ENCODE results near the gene GPC2.
A peak's percentile ranks its signal among the peaks of the same experiment; 100 is the strongest.
"Not testable (repeated sequence)": the region's sequence is repeated elsewhere in the genome, so short reads cannot be mapped to it uniquely, and the experiment has no call there.

The GPC2 gene

DNA sequence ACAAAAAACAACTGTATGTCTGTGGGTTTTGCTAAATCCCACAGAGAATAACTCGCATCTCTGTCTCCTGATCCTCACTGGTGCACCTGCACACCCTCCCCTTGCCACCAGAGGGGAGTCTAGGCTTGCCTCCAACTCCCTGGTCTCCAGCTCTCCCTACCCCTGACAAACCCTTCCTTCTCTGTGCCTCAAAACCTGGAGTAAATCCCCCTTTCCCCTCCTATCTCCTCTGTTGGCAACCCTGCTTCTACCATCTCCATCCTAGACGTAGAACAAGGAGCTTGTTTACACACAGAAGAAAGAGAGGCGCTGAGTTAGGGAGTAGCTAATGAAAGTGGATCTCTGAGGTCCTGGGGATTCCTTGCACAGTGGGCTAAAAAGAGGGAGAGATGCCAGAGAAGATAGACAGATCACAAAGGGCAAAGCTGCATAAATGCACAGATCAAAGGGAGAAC lies 44.5 kb downstream of the GPC2 start:
- no peaks in the 10 kb centered on the region for H3K27me3 ChIP-seq (replicated peaks)
- H3K27ac ChIP-seq = no peak overlapping the region
- peak; percentile 49 for DNase-seq
- H3K36me3 ChIP-seq (replicated peaks) = no peaks in the 10 kb centered on the region
- in situ Hi-C loops (cut with HindIII; ENCODE audit: low pct_ligation_motif_present, low sequenced_read_pairs) = no loop called here
- H3K4me3 ChIP-seq (ENCODE audit: low read depth, low read length) = no peak overlapping the region
- TF ChIP-seq, protein P1, sequence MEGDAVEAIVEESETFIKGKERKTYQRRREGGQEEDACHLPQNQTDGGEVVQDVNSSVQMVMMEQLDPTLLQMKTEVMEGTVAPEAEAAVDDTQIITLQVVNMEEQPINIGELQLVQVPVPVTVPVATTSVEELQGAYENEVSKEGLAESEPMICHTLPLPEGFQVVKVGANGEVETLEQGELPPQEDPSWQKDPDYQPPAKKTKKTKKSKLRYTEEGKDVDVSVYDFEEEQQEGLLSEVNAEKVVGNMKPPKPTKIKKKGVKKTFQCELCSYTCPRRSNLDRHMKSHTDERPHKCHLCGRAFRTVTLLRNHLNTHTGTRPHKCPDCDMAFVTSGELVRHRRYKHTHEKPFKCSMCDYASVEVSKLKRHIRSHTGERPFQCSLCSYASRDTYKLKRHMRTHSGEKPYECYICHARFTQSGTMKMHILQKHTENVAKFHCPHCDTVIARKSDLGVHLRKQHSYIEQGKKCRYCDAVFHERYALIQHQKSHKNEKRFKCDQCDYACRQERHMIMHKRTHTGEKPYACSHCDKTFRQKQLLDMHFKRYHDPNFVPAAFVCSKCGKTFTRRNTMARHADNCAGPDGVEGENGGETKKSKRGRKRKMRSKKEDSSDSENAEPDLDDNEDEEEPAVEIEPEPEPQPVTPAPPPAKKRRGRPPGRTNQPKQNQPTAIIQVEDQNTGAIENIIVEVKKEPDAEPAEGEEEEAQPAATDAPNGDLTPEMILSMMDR (IDR thresholded peaks at IDR 0.05; ENCODE audit: low read depth, low read length, missing control alignments) = peak; percentile 95

DNA sequence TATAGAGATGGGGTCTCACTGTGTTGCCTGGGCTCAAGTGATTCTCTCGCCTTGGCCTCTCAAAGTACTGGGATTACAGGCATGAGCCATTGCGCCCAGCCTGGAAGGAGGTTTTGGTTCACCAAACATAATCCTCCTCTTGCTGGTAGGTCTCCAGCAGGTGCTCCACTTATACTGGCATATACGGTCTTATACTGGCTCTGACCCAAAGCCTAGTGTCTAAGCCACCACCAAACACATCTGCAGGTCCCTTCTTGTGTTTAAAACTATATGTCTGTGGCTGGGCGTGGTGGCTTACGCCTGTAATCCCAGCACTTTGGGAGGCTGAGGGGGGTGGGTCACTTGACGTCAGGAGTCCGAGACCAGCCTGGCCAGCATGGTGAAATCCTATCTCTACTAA lies 45.1 kb downstream of the GPC2 start:
- H3K4me3 ChIP-seq (ENCODE audit: low read depth, low read length) = no peak overlapping the region
- in situ Hi-C loops (cut with HindIII; ENCODE audit: low pct_ligation_motif_present, low sequenced_read_pairs) = no loop called here
- TF ChIP-seq, protein P1 (IDR thresholded peaks at IDR 0.05; ENCODE audit: low read depth, low read length, missing control alignments) = no peak
- DNase-seq = no peak
- no peak overlapping the region for H3K27ac ChIP-seq
- H3K36me3 ChIP-seq (replicated peaks) = no peaks in the 10 kb centered on the region
- no peaks in the 10 kb centered on the region for H3K27me3 ChIP-seq (replicated peaks)

DNA sequence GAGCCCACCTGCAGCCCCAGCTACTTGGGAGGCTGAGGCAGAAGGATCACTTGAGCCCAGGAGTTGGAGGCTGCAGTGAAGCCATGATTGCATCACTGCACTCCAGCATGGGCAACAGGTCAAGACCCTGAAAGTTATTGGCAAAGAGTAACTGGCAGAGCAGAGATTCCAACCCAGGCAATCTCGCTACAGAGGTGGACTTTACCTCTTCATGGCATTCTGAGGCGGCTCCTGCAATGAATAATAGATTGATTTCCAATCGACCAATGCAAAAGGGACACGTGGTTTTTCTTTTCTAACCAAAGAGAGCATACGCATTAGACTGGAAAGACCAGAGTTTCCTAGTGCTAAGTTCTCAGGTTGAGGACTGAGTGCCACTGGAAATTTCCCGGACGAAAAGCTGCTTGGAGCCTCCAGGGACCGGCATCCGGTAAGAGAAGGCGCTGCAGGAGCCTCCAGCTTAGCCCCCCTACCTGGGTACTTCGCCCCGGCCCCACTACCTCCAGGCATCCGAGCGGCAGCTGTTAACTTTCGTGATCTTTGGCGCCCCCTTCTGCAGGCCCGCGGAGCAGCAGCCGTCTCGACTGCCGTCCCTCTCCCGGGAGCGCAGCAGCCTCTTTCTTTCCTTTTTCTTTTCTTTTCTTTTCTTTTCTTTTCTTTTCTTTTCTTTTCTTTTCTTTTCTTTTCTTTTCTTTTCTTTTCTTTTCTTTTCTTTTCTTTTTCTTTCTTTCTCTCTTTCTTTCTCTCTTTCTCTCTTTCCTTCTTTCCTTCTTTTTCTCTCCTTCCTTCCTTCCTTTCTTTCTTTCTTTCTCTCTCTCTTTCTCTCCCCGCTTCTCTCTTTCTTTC lies 46.4 kb downstream of the GPC2 start:
- H3K36me3 ChIP-seq (replicated peaks) = no peaks in the 10 kb centered on the region
- no peaks in the 10 kb centered on the region for H3K27me3 ChIP-seq (replicated peaks)
- peak; percentile 59 for DNase-seq
- TF ChIP-seq, protein P1 (IDR thresholded peaks at IDR 0.05; ENCODE audit: low read depth, low read length, missing control alignments) = peak; percentile 85
- no peak overlapping the region for H3K27ac ChIP-seq
- in situ Hi-C loops (cut with HindIII; ENCODE audit: low pct_ligation_motif_present, low sequenced_read_pairs) = no loop called here
- no peak overlapping the region for H3K4me3 ChIP-seq (ENCODE audit: low read depth, low read length)

DNA sequence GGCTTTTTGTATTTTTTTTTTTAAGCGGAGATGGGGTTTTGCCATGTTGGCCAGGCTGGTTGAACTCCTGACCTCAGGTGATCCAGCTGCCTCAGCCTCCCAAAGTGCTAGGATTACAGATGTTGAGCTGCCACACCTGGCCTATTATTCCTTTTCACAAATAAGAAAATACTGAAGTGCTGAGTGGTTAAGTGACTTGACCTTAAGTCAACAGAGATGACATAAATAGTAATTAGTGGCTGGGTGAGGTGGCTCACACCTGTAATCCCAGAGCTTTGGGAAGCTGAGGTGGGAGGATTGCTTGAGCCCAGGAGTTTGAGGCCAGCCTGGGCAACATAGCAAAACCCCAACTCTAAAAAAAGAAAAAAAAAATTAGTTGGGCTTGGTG lies 47.0 kb downstream of the GPC2 start:
- H3K4me3 ChIP-seq (ENCODE audit: low read depth, low read length); H3K36me3 ChIP-seq (replicated peaks); DNase-seq; H3K27me3 ChIP-seq (replicated peaks); in situ Hi-C loops (cut with HindIII; ENCODE audit: low pct_ligation_motif_present, low sequenced_read_pairs); H3K27ac ChIP-seq: not testable (repeated sequence)

DNA sequence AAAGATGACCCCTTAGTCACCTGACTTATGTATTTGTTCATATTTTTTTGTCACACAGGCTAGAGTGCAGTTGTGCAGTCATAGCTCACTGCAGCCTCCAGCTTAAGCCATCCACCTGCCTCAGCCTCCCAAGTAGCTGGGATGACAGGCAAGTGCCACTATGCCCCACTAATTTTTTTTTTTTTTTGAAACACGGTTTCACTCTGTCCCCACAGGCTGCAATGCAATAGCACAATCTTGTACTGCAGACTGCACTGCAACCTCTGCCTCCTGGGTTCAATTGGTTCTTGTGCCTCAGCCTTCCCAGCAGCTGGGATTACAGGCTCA lies 48.6 kb downstream of the GPC2 start:
- TF ChIP-seq, protein P1 (IDR thresholded peaks at IDR 0.05; ENCODE audit: low read depth, low read length, missing control alignments) = no peak
- no peaks in the 10 kb centered on the region for H3K36me3 ChIP-seq (replicated peaks)
- in situ Hi-C loops (cut with HindIII; ENCODE audit: low pct_ligation_motif_present, low sequenced_read_pairs) = no loop called here
- no peak overlapping the region for H3K4me3 ChIP-seq (ENCODE audit: low read depth, low read length)
- H3K27ac ChIP-seq = no peak overlapping the region
- DNase-seq = no peak
- H3K27me3 ChIP-seq (replicated peaks) = no peaks in the 10 kb centered on the region

DNA sequence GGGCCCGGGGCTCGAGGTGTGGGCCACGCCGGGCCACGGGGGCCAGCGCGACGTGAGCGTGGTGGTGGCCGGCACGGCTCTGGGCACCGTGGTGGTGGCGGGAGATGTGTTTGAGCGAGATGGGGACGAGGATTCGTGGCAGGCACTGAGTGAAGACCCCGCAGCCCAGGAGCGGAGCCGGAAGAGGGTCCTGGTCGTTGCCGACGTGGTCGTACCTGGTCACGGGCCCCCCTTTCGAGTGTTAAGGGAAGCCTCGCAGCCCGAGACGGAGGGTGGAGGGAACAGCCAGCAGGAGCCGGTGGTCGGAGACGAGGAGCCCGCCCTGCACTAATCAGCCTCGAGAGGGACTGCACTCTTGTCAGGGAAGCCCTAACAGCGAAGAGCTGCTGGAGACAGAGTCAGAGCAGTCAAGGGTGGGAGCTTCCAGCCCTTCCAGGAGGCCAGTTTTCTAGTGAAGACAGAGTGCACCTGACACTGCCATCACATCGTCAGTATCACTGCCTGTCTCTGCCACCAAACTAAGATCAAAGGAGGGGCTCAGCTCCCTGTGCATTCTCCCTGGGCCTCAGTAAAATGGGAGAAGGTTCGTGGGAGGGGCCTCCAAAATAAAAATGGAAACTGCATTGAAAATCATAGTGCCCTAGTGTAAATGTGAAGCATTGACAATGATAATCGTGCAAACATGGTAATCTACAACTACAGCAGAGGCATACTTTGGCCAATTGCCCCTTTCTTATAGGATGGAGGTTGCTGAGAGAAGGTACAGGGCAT lies 49.1 kb downstream of the GPC2 start:
- in situ Hi-C loops (cut with HindIII; ENCODE audit: low pct_ligation_motif_present, low sequenced_read_pairs) = no loop called here
- no peak for DNase-seq
- TF ChIP-seq, protein P1 (IDR thresholded peaks at IDR 0.05; ENCODE audit: low read depth, low read length, missing control alignments) = no peak
- Histone ChIP-seq H3K36me3 (replicated peaks) (no peaks in the 10 kb centered on the region), H3K27ac (no peak overlapping the region), H3K27me3 (replicated peaks) (no peaks in the 10 kb centered on the region), H3K4me3 (ENCODE audit: low read depth, low read length) (peak overlapping the region; percentile 89)
